Natural killer cell (primary cell): ENCODE measurements around the gene VEGFA. TPM values are rescaled to one million over a fixed set of nuclear protein-coding genes. Genes with fewer than 3 reads are reported as not detected.

Experiments
- ATAC-seq, 3 donors: fragments of 150-1000 bp in 2 of 3; fragments of 200-7000 bp in 1 of 3; cut with Tn5 transposase; 1 replicate in 1 of 3; 2 replicates in 2 of 3; pipeline ENCODE4 v1.10.0; 2021; ENCODE audit warnings: mild to moderate bottlenecking in 2 of 3, moderate library complexity in 2 of 3
- DNase-seq, 2 donors: peaks; one replicate each; pipeline versions ENCODE4 v3.0.0 to v3.0.0-alpha.2; 2013 to 2021; ENCODE audit warnings: mixed read lengths in 1 of 2
- H3K27ac ChIP-seq: one replicate; pipeline ENCODE4 v1.5.1; 2013; ENCODE audit warnings: mild to moderate bottlenecking, low read length
- H3K27me3 ChIP-seq: one replicate; pipeline ENCODE4 v1.6.1; 2013; ENCODE audit warnings: low read length; ENCODE audit not compliant: control insufficient read depth, insufficient read depth
- H3K36me3 ChIP-seq: one replicate; pipeline ENCODE4 v1.6.1; 2013; ENCODE audit warnings: low read length; ENCODE audit not compliant: control insufficient read depth, insufficient read depth
- H3K4me1 ChIP-seq: one replicate; pipeline ENCODE4 v1.6.1; 2013; ENCODE audit warnings: low read length; ENCODE audit not compliant: control insufficient read depth, insufficient read depth
- H3K4me3 ChIP-seq: one replicate; pipeline ENCODE4 v1.5.1; 2013; ENCODE audit warnings: low read length
- H3K9me3 ChIP-seq: one replicate; pipeline ENCODE4 v1.6.1; 2013; ENCODE audit warnings: low read length; ENCODE audit not compliant: control insufficient read depth, insufficient read depth
- H3K27ac Mint-ChIP-seq, 2 donors: one replicate each; pipeline ENCODE4 v1.8.0; 2022; ENCODE audit warnings: mild to moderate bottlenecking in 2 of 2, mixed read lengths in 2 of 2, moderate library complexity in 1 of 2
- H3K27me3 Mint-ChIP-seq, 2 donors: one replicate each; pipeline ENCODE4 v1.8.0; 2022; ENCODE audit warnings: low read depth in 2 of 2, mixed read lengths in 2 of 2
- H3K36me3 Mint-ChIP-seq: one replicate; pipeline ENCODE4 v1.8.0; 2022; ENCODE audit warnings: mixed read lengths
- H3K4me1 Mint-ChIP-seq, 2 donors: one replicate each; pipeline ENCODE4 v1.8.0; 2022; ENCODE audit warnings: mixed read lengths in 2 of 2
- H3K4me3 Mint-ChIP-seq: one replicate; pipeline ENCODE4 v1.8.0; 2022; ENCODE audit warnings: mild to moderate bottlenecking, moderate library complexity, mixed read lengths
- H3K9me3 Mint-ChIP-seq, 2 donors: one replicate each; pipeline ENCODE4 v1.8.0; 2022; ENCODE audit warnings: mixed read lengths in 2 of 2
- WGBS: methylation state at CpG from one replicate; pipeline ENCODE4 v1.1.7; 2013; ENCODE audit warnings: missing lambda C conversion rate; ENCODE audit not compliant: insufficient coverage; 5-methylcytosine and 5-hydroxymethylcytosine counted together
- intact Hi-C: fragments of 100-400 bp; cut with micrococcal nuclease; formaldehyde crosslinking; loops from one replicate; pipeline ENCODE4 v1.14.2; 2022
- total RNA-seq, 4 donors: library from RNA; stranded (reverse); fragments of 120-200 nt in 1 of 4; gene quantifications; one replicate each; pipeline versions ENCODE4 v1.2.3 to v1.2.4, GENCODE V29; 2013 to 2022
- TF ChIP-seq, protein P1 (sequence below): fragments of 200-600 bp; IDR thresholded peaks from one replicate; pipeline ENCODE4 v1.8.0; 2022; ENCODE audit warnings: antibody characterized with exemption

Gene VEGFA
- total RNA-seq, 3 donors from 2014 or later (not counting 1 experiment from before 2014, with no cell fraction given) = 3.6 to 27.5 (median 3.7) TPM

DNA sequence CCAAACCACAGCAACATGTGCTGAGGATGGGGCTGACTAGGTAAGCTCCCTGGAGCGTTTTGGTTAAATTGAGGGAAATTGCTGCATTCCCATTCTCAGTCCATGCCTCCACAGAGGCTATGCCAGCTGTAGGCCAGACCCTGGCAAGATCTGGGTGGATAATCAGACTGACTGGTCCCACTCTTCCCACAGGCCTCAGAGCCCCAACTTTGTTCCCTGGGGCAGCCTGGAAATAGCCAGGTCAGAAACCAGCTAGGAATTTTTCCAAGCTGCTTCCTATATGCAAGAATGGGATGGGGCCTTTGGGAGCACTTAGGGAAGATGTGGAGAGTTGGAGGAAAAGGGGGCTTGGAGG, 1.5 kb upstream of the VEGFA start:
- ATAC-seq = no peak
- Histone ChIP-seq H3K27ac (no peak overlapping the region), H3K4me3 (no peak overlapping the region), H3K9me3 (no peaks in the 10 kb centered on the region), H3K27me3 (peaks cover 16% of the 10 kb centered on the region), H3K4me1 (peaks cover 26% of the 10 kb centered on the region), H3K36me3 (no peaks in the 10 kb centered on the region)
- H3K36me3 Mint-ChIP-seq = no peaks in the 10 kb centered on the region
- H3K4me3 Mint-ChIP-seq = no peak overlapping the region
- peaks cover 4 to 29% of the 10 kb centered on the region in 2 donors for H3K27me3 Mint-ChIP-seq
- no peak for DNase-seq
- WGBS = 86% methylated on average over 1 of the region's 1 CpG
- intact Hi-C loops = loop anchor here (2.0 kb wide), 2 partner anchors 44 to 72 kb away; no protein-coding TSS in a partner anchor
- no peak overlapping the region for H3K27ac Mint-ChIP-seq
- H3K4me1 Mint-ChIP-seq = peaks cover 10 to 22% of the 10 kb centered on the region in 2 donors
- TF ChIP-seq, protein P1, sequence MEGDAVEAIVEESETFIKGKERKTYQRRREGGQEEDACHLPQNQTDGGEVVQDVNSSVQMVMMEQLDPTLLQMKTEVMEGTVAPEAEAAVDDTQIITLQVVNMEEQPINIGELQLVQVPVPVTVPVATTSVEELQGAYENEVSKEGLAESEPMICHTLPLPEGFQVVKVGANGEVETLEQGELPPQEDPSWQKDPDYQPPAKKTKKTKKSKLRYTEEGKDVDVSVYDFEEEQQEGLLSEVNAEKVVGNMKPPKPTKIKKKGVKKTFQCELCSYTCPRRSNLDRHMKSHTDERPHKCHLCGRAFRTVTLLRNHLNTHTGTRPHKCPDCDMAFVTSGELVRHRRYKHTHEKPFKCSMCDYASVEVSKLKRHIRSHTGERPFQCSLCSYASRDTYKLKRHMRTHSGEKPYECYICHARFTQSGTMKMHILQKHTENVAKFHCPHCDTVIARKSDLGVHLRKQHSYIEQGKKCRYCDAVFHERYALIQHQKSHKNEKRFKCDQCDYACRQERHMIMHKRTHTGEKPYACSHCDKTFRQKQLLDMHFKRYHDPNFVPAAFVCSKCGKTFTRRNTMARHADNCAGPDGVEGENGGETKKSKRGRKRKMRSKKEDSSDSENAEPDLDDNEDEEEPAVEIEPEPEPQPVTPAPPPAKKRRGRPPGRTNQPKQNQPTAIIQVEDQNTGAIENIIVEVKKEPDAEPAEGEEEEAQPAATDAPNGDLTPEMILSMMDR = no peak
- H3K9me3 Mint-ChIP-seq = no peaks in the 10 kb centered on the region

DNA sequence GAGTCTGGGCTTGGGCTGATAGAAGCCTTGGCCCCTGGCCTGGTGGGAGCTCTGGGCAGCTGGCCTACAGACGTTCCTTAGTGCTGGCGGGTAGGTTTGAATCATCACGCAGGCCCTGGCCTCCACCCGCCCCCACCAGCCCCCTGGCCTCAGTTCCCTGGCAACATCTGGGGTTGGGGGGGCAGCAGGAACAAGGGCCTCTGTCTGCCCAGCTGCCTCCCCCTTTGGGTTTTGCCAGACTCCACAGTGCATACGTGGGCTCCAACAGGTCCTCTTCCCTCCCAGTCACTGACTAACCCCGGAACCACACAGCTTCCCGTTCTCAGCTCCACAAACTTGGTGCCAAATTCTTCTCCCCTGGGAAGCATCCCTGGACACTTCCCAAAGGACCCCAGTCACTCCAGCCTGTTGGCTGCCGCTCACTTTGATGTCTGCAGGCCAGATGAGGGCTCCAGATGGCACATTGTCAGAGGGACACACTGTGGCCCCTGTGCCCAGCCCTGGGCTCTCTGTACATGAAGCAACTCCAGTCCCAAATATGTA, 957 bp upstream of the VEGFA start:
- H3K27ac Mint-ChIP-seq = peak overlapping the region in 1 of 2 donors; percentile 80
- H3K36me3 Mint-ChIP-seq = no peaks in the 10 kb centered on the region
- DNase-seq (no peak), ATAC-seq (no peak)
- 90% methylated on average over 8 of the region's 8 CpGs for WGBS
- peaks cover 7 to 30% of the 10 kb centered on the region in 2 donors for H3K27me3 Mint-ChIP-seq
- H3K9me3 Mint-ChIP-seq = no peaks in the 10 kb centered on the region
- H3K4me1 Mint-ChIP-seq = peaks cover 10 to 24% of the 10 kb centered on the region in 2 donors
- intact Hi-C loops = loop anchor here (1.0 to 2.0 kb wide), 4 partner anchors 44 to 310 kb away; no protein-coding TSS in a partner anchor
- Histone ChIP-seq H3K27ac (no peak overlapping the region), H3K9me3 (no peaks in the 10 kb centered on the region), H3K36me3 (no peaks in the 10 kb centered on the region), H3K27me3 (peaks cover 22% of the 10 kb centered on the region), H3K4me3 (no peak overlapping the region), H3K4me1 (peaks cover 26% of the 10 kb centered on the region)
- TF ChIP-seq, protein P1 = no peak
- peak overlapping the region; percentile 97 for H3K4me3 Mint-ChIP-seq

DNA sequence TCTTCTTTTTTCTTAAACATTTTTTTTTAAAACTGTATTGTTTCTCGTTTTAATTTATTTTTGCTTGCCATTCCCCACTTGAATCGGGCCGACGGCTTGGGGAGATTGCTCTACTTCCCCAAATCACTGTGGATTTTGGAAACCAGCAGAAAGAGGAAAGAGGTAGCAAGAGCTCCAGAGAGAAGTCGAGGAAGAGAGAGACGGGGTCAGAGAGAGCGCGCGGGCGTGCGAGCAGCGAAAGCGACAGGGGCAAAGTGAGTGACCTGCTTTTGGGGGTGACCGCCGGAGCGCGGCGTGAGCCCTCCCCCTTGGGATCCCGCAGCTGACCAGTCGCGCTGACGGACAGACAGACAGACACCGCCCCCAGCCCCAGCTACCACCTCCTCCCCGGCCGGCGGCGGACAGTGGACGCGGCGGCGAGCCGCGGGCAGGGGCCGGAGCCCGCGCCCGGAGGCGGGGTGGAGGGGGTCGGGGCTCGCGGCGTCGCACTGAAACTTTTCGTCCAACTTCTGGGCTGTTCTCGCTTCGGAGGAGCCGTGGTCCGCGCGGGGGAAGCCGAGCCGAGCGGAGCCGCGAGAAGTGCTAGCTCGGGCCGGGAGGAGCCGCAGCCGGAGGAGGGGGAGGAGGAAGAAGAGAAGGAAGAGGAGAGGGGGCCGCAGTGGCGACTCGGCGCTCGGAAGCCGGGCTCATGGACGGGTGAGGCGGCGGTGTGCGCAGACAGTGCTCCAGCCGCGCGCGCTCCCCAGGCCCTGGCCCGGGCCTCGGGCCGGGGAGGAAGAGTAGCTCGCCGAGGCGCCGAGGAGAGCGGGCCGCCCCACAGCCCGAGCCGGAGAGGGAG, 580 bp downstream of the VEGFA start:
- Histone ChIP-seq H3K4me1 (peaks cover 34% of the 10 kb centered on the region), H3K27me3 (peaks cover 26% of the 10 kb centered on the region), H3K27ac (no peak overlapping the region), H3K4me3 (peak overlapping the region; percentile 45), H3K36me3 (no peaks in the 10 kb centered on the region), H3K9me3 (no peaks in the 10 kb centered on the region)
- Mint-ChIP-seq H3K4me1 (peaks cover 18 to 33% of the 10 kb centered on the region in 2 donors), H3K36me3 (no peaks in the 10 kb centered on the region), H3K27ac (peak overlapping the region; percentile 43 to 80), H3K4me3 (peak overlapping the region; percentile 97), H3K27me3 (peaks cover 7 to 33% of the 10 kb centered on the region in 2 donors), H3K9me3 (no peaks in the 10 kb centered on the region)
- intact Hi-C loops = loop anchor here (5.0 kb wide), 1 partner anchor 103 kb away; no protein-coding TSS in a partner anchor
- TF ChIP-seq, protein P1 = no peak
- WGBS = under 1% methylated on average over 84 of the region's 84 CpGs
- DNase-seq = peak; percentile 31 to 44
- ATAC-seq = peak; percentile 2 to 18 (median 5)
